Measurements from ENCODE around the gene GLI1.

DNA sequence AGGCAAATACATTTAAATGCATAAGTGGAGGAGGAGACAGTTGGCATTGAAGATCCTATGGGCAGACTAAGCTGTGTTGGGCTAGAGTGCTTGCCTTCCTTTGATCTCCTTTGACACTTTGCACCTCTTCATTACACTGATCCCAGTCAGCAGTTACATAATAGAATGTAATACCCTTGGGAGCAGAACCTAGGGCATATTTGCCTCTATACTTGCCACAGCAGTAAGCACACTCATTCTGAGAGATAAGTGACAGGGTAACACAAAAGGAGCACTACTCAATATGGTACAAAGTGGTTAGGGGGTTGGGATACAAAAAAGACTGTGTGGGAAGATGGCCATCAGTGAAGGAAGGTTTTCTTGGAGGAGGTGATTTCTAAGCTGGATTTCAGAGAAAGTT is 37.2 kb downstream of the GLI1 start:
- no peak for TF ChIP-seq CREB1 (IDR thresholded peaks at IDR 0.05; ENCODE audit: low read depth)
- TF ChIP-seq TCF12 (IDR thresholded peaks at IDR 0.05; ENCODE audit: low read depth) = no peak
- no peak for TF ChIP-seq MAX (IDR thresholded peaks at IDR 0.05)
- TF ChIP-seq EP300 (IDR thresholded peaks at IDR 0.05; ENCODE audit: borderline replicate concordance) = no peak
- TF ChIP-seq, protein P1, sequence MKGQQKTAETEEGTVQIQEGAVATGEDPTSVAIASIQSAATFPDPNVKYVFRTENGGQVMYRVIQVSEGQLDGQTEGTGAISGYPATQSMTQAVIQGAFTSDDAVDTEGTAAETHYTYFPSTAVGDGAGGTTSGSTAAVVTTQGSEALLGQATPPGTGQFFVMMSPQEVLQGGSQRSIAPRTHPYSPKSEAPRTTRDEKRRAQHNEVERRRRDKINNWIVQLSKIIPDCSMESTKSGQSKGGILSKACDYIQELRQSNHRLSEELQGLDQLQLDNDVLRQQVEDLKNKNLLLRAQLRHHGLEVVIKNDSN (IDR thresholded peaks at IDR 0.05) = no peak
- TF ChIP-seq RAD21 (IDR thresholded peaks at IDR 0.05; ENCODE audit: low read depth) = no peak
- TF ChIP-seq TAF1 (IDR thresholded peaks at IDR 0.05; ENCODE audit: low read depth) = no peak
- TF ChIP-seq YY1 (IDR thresholded peaks at IDR 0.05; ENCODE audit: low read depth) = no peak
- TF ChIP-seq REST (IDR thresholded peaks at IDR 0.05; ENCODE audit: low read depth) = no peak
- TF ChIP-seq CEBPB (IDR thresholded peaks at IDR 0.05) = no peak
- TF ChIP-seq TEAD4 (IDR thresholded peaks at IDR 0.05) = no peak
- TF ChIP-seq EGR1 (IDR thresholded peaks at IDR 0.05) = no peak
